HG03378 (cell line): Measurements from ENCODE around the gene MB.

ENCODE experiments used
- ATAC-seq: cut with Tn5 transposase; IDR thresholded peaks from one replicate; pipeline ENCODE4 v1.9.1; 2021; ENCODE audit warnings: mild to moderate bottlenecking, moderate library complexity; ENCODE audit not compliant: unreplicated experiment

Gene MB

GRCh38 chr22:35597692-35598395 lies 19.3 kb downstream of the MB start:
- no peak for ATAC-seq

- ATAC-seq = no peak
These were observed 20.3 kb downstream of the MB start for GRCh38 chr22:35596821-35597220.

- no peak for ATAC-seq
These were observed 22.4 kb downstream of the MB start for GRCh38 chr22:35594686-35595085.

GRCh38 chr22:35593891-35594470 lies 23.1 kb downstream of the MB start:
- no peak for ATAC-seq

GRCh38 chr22:35593071-35593890 lies 23.8 kb downstream of the MB start:
- ATAC-seq = no peak

- ATAC-seq = no peak
These were observed 24.6 kb downstream of the MB start for GRCh38 chr22:35592418-35592967.

- ATAC-seq = no peak
These were observed 25.3 kb downstream of the MB start for GRCh38 chr22:35591714-35592417.

GRCh38 chr22:35590634-35591295 lies 26.4 kb downstream of the MB start:
- no peak for ATAC-seq

- no peak for ATAC-seq
These were observed 27.4 kb downstream of the MB start for GRCh38 chr22:35589756-35590093.

- no peak for ATAC-seq
These were observed 27.9 kb downstream of the MB start for GRCh38 chr22:35589071-35589755.

GRCh38 chr22:35587896-35588295 lies 29.2 kb downstream of the MB start:
- ATAC-seq = no peak

- no peak for ATAC-seq
These were observed 29.7 kb downstream of the MB start for GRCh38 chr22:35587447-35587870.

GRCh38 chr22:35586771-35587170 lies 30.4 kb downstream of the MB start:
- ATAC-seq = no peak

- ATAC-seq = no peak
These were observed 34.1 kb downstream of the MB start for GRCh38 chr22:35582861-35583670.

GRCh38 chr22:35582218-35582860 lies 34.8 kb downstream of the MB start:
- no peak for ATAC-seq

- no peak for ATAC-seq
These were observed 36.1 kb downstream of the MB start for GRCh38 chr22:35581023-35581413.

- no peak for ATAC-seq
These were observed 36.6 kb downstream of the MB start for GRCh38 chr22:35580351-35581022.
